Muscle of leg (tissue), 11 donors: Measurements from ENCODE around the gene CERKL. TPM values are rescaled to one million over a fixed set of nuclear protein-coding genes. Genes with fewer than 3 reads are reported as not detected.

Experiments used
- DNase-seq: peaks from one replicate; pipeline ENCODE4 v3.0.0; 2013
- H3K27ac ChIP-seq: one replicate; pipeline ENCODE4 v1.5.1; 2013; ENCODE audit warnings: mild to moderate bottlenecking, low read length, control low read depth
- H3K27me3 ChIP-seq: one replicate; pipeline ENCODE4 v1.6.1; 2013; ENCODE audit warnings: low read length; ENCODE audit not compliant: control insufficient read depth, insufficient read depth
- H3K36me3 ChIP-seq: one replicate; pipeline ENCODE4 v1.6.1; 2013; ENCODE audit warnings: low read length; ENCODE audit not compliant: control insufficient read depth, insufficient read depth
- H3K4me1 ChIP-seq: one replicate; pipeline ENCODE4 v1.6.1; 2013; ENCODE audit warnings: low read length; ENCODE audit not compliant: control insufficient read depth, insufficient read depth
- H3K4me3 ChIP-seq: one replicate; pipeline ENCODE4 v1.5.1; 2013; ENCODE audit warnings: low read length, control low read depth
- H3K9me3 ChIP-seq: replicated peaks from 2 replicates; pipeline ENCODE4 v1.6.1; 2013; ENCODE audit warnings: low read depth, low read length; ENCODE audit not compliant: control insufficient read depth
- WGBS: methylation state at CpG from one replicate; pipeline ENCODE4 v1.1.5; 2013; ENCODE audit warnings: missing lambda C conversion rate; ENCODE audit not compliant: insufficient coverage; 5-methylcytosine and 5-hydroxymethylcytosine counted together
- polyA plus RNA-seq, 8 donors: library from polyadenylated mRNA; unstranded; fragments of 120-200 nt; gene quantifications; one replicate each; pipeline versions ENCODE4 v1.2.1 to v1.2.3, GENCODE V29; 2013; ENCODE audit warnings: inconsistent platforms in 1 of 8, low replicate concordance in 1 of 8; ENCODE audit not compliant: insufficient read length in 8 of 8, insufficient read depth in 1 of 8
- total RNA-seq: library from RNA; stranded (reverse); fragments of 120-200 nt; gene quantifications from one replicate; pipeline ENCODE4 v1.2.4, GENCODE V29; 2013

Gene CERKL
- total and polyA plus RNA-seq, 9 donors, result 5.9 to 9.8 (median 7.8) TPM; not detected in 1

- Histone ChIP-seq H3K27ac (no peak overlapping the region), H3K4me1 (no peaks in the 10 kb centered on the region), H3K4me3 (no peak overlapping the region), H3K36me3 (no peaks in the 10 kb centered on the region), H3K9me3 (no peaks in the 10 kb centered on the region), H3K27me3 (no peaks in the 10 kb centered on the region)
- WGBS, result 71% methylated on average over 1 of the region's 6 CpGs
- DNase-seq, result no peak
These were observed 129.8 kb downstream of the CERKL start for GRCh38 chr2:181527058-181527457.

- Histone ChIP-seq H3K27ac (no peak overlapping the region), H3K9me3 (no peaks in the 10 kb centered on the region), H3K36me3 (no peaks in the 10 kb centered on the region), H3K27me3 (no peaks in the 10 kb centered on the region), H3K4me1 (no peaks in the 10 kb centered on the region), H3K4me3 (no peak overlapping the region)
- WGBS, result no CpG with 5 or more reads among the region's 4 CpGs
- DNase-seq, result no peak
These were observed 130.9 kb downstream of the CERKL start for GRCh38 chr2:181526014-181526413.

- Histone ChIP-seq H3K4me1 (no peaks in the 10 kb centered on the region), H3K36me3 (no peaks in the 10 kb centered on the region), H3K4me3 (no peak overlapping the region), H3K27ac (no peak overlapping the region), H3K9me3 (no peaks in the 10 kb centered on the region), H3K27me3 (no peaks in the 10 kb centered on the region)
- no CpG with 5 or more reads among the region's 5 CpGs for WGBS
- DNase-seq, result no peak
These were observed 133.1 kb downstream of the CERKL start for GRCh38 chr2:181523756-181524155.

GRCh38 chr2:181520253-181520652 lies 136.7 kb downstream of the CERKL start:
- no peak for DNase-seq
- no peaks in the 10 kb centered on the region for H3K27me3 ChIP-seq
- no peaks in the 10 kb centered on the region for H3K9me3 ChIP-seq
- H3K36me3 ChIP-seq, result no peaks in the 10 kb centered on the region
- no peak overlapping the region for H3K4me3 ChIP-seq
- H3K4me1 ChIP-seq, result no peaks in the 10 kb centered on the region
- H3K27ac ChIP-seq, result no peak overlapping the region
- 100% methylated on average over 1 of the region's 1 CpG for WGBS

- Histone ChIP-seq H3K9me3 (no peaks in the 10 kb centered on the region), H3K27ac (no peak overlapping the region), H3K4me3 (no peak overlapping the region), H3K27me3 (no peaks in the 10 kb centered on the region), H3K36me3 (no peaks in the 10 kb centered on the region), H3K4me1 (no peaks in the 10 kb centered on the region)
- peak; percentile 14 for DNase-seq
- no CpG with 5 or more reads among the region's 1 CpG for WGBS
These were observed 139.1 kb downstream of the CERKL start for GRCh38 chr2:181517685-181518301.

- H3K4me3 ChIP-seq, result no peak overlapping the region
- H3K36me3 ChIP-seq, result no peaks in the 10 kb centered on the region
- no peaks in the 10 kb centered on the region for H3K27me3 ChIP-seq
- H3K27ac ChIP-seq, result no peak overlapping the region
- no peaks in the 10 kb centered on the region for H3K4me1 ChIP-seq
- no peak for DNase-seq
- H3K9me3 ChIP-seq, result no peaks in the 10 kb centered on the region
These were observed 139.9 kb downstream of the CERKL start for GRCh38 chr2:181516992-181517391.

- no CpG with 5 or more reads among the region's 3 CpGs for WGBS
- DNase-seq, result no peak
- H3K9me3 ChIP-seq, result no peaks in the 10 kb centered on the region
- H3K27me3 ChIP-seq, result no peaks in the 10 kb centered on the region
- no peaks in the 10 kb centered on the region for H3K36me3 ChIP-seq
- no peaks in the 10 kb centered on the region for H3K4me1 ChIP-seq
- no peak overlapping the region for H3K27ac ChIP-seq
- no peak overlapping the region for H3K4me3 ChIP-seq
These were observed 141.2 kb downstream of the CERKL start for GRCh38 chr2:181515719-181516118.

GRCh38 chr2:181500201-181500600 lies 156.7 kb downstream of the CERKL start:
- no peaks in the 10 kb centered on the region for H3K27me3 ChIP-seq
- H3K27ac ChIP-seq, result no peak overlapping the region
- no peaks in the 10 kb centered on the region for H3K9me3 ChIP-seq
- H3K4me1 ChIP-seq, result no peaks in the 10 kb centered on the region
- WGBS, result no CpG with 5 or more reads among the region's 4 CpGs
- DNase-seq, result no peak
- H3K36me3 ChIP-seq, result no peaks in the 10 kb centered on the region
- H3K4me3 ChIP-seq, result no peak overlapping the region

- Histone ChIP-seq H3K4me3 (no peak overlapping the region), H3K36me3 (no peaks in the 10 kb centered on the region), H3K9me3 (no peaks in the 10 kb centered on the region), H3K4me1 (no peaks in the 10 kb centered on the region), H3K27ac (no peak overlapping the region), H3K27me3 (no peaks in the 10 kb centered on the region)
- no CpG with 5 or more reads among the region's 4 CpGs for WGBS
- no peak for DNase-seq
These were observed 157.7 kb downstream of the CERKL start for GRCh38 chr2:181499231-181499630.
